GM12878 (cell line): ENCODE measurements around the gene CDKN2B-AS1.

ENCODE experiments used
- CREB1 ChIP-seq: IDR thresholded peaks from 2 replicates; pipeline ENCODE4 v1.6.1; 2012; ENCODE audit warnings: low read depth, mild to moderate bottlenecking, inconsistent platforms
- E2F4 ChIP-seq: IDR thresholded peaks from 2 replicates; pipeline ENCODE4 v1.6.1; 2012; ENCODE audit warnings: low read depth, low read length, improper control_type of control experiment
- ESRRA ChIP-seq: IDR thresholded peaks from 2 replicates; pipeline ENCODE4 v1.6.1; 2012; ENCODE audit warnings: mild to moderate bottlenecking, low read length, improper control_type of control experiment
- MXI1 ChIP-seq: fragments of 150-350 bp; IDR thresholded peaks from 2 replicates; pipeline ENCODE4 v1.6.1; 2011; ENCODE audit warnings: low read depth, mild to moderate bottlenecking, inconsistent platforms, low read length, improper control_type of control experiment
- NR2C2 ChIP-seq: IDR thresholded peaks from 2 replicates; pipeline ENCODE4 v1.6.1; 2011; ENCODE audit warnings: borderline replicate concordance, low read depth; ENCODE audit not compliant: control insufficient read depth, insufficient read length
- PAX8 ChIP-seq: fragments of 450-650 bp; IDR thresholded peaks from 2 replicates; pipeline ENCODE4 v1.6.1; 2017; ENCODE audit warnings: mild to moderate bottlenecking, moderate library complexity
- POLR2A ChIP-seq: IDR thresholded peaks from 2 replicates; pipeline ENCODE4 v1.6.1; 2011; ENCODE audit warnings: low read depth, mild to moderate bottlenecking, low read length
- USF2 ChIP-seq: IDR thresholded peaks from 2 replicates; pipeline ENCODE4 v1.6.1; 2011; ENCODE audit warnings: low read depth, low read length, improper control_type of control experiment, borderline replicate concordance
- TF ChIP-seq, protein P1 (sequence below), 3 experiments: IDR thresholded peaks in 2 of 3; conservative IDR thresholded peaks in 1 of 3; 2 replicates each; pipeline ENCODE4 v1.5.1; 2011; ENCODE audit warnings: low read depth in 3 of 3, low read length in 3 of 3, mild to moderate bottlenecking in 3 of 3, control low read depth in 2 of 3, moderate library complexity in 2 of 3, inconsistent platforms in 1 of 3, mixed read lengths in 1 of 3; ENCODE audit not compliant: control insufficient read depth in 2 of 3, insufficient read depth in 1 of 3; ENCODE audit errors: extremely low read depth in 1 of 3
- TF ChIP-seq, protein P2 (sequence below): IDR thresholded peaks from 2 replicates; pipeline ENCODE4 v1.6.1; 2012; ENCODE audit warnings: low read depth, low read length, improper control_type of control experiment
- TF ChIP-seq, protein P3 (sequence below): fragments of 450-650 bp; IDR thresholded peaks from 2 replicates; pipeline ENCODE4 v1.6.1; 2017; ENCODE audit warnings: mild to moderate bottlenecking
- TF ChIP-seq, protein P4 (sequence below): fragments of 450-650 bp; IDR thresholded peaks from 2 replicates; pipeline ENCODE4 v1.6.1; 2016; ENCODE audit warnings: mild to moderate bottlenecking

DNA sequence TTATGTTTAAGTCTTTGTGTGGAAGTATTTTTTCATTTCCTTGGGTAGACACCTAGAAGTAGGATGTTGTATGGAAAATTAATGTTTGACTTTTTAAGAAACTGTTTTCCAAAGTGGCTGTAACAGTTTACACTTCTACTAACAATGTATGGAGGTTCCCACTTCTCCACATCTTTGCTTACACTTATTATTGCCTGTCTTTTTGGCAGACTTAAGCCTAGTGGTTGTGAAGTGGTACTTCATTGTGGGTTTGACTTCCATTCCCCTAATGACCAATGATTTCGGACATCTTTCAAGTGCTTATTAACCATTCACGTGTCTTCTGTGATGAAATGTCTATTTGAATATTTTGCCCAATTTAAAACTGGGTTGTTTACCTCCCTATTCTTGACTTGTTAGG is 106.0 kb downstream of the CDKN2B-AS1 start:
- TF ChIP-seq, protein P1, sequence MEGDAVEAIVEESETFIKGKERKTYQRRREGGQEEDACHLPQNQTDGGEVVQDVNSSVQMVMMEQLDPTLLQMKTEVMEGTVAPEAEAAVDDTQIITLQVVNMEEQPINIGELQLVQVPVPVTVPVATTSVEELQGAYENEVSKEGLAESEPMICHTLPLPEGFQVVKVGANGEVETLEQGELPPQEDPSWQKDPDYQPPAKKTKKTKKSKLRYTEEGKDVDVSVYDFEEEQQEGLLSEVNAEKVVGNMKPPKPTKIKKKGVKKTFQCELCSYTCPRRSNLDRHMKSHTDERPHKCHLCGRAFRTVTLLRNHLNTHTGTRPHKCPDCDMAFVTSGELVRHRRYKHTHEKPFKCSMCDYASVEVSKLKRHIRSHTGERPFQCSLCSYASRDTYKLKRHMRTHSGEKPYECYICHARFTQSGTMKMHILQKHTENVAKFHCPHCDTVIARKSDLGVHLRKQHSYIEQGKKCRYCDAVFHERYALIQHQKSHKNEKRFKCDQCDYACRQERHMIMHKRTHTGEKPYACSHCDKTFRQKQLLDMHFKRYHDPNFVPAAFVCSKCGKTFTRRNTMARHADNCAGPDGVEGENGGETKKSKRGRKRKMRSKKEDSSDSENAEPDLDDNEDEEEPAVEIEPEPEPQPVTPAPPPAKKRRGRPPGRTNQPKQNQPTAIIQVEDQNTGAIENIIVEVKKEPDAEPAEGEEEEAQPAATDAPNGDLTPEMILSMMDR (IDR thresholded peaks at IDR 0.05 in 2 of 3, conservative IDR thresholded peaks at IDR 0.05 in 1 of 3; ENCODE audit: control insufficient read depth in 2 of 3, extremely low read depth in 1 of 3, insufficient read depth in 1 of 3, low read depth in 3 of 3, low read length in 3 of 3) = peak in 2 of 3 experiments; percentile 30 to 35; a peak in 2 of 6 replicates
- no peak for TF ChIP-seq CREB1
- TF ChIP-seq POLR2A = no peak
- TF ChIP-seq, protein P2, sequence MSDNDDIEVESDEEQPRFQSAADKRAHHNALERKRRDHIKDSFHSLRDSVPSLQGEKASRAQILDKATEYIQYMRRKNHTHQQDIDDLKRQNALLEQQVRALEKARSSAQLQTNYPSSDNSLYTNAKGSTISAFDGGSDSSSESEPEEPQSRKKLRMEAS = no peak
- TF ChIP-seq NR2C2 = no peak
- TF ChIP-seq, protein P3, sequence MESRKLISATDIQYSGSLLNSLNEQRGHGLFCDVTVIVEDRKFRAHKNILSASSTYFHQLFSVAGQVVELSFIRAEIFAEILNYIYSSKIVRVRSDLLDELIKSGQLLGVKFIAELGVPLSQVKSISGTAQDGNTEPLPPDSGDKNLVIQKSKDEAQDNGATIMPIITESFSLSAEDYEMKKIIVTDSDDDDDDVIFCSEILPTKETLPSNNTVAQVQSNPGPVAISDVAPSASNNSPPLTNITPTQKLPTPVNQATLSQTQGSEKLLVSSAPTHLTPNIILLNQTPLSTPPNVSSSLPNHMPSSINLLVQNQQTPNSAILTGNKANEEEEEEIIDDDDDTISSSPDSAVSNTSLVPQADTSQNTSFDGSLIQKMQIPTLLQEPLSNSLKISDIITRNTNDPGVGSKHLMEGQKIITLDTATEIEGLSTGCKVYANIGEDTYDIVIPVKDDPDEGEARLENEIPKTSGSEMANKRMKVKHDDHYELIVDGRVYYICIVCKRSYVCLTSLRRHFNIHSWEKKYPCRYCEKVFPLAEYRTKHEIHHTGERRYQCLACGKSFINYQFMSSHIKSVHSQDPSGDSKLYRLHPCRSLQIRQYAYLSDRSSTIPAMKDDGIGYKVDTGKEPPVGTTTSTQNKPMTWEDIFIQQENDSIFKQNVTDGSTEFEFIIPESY = no peak
- TF ChIP-seq, protein P4, sequence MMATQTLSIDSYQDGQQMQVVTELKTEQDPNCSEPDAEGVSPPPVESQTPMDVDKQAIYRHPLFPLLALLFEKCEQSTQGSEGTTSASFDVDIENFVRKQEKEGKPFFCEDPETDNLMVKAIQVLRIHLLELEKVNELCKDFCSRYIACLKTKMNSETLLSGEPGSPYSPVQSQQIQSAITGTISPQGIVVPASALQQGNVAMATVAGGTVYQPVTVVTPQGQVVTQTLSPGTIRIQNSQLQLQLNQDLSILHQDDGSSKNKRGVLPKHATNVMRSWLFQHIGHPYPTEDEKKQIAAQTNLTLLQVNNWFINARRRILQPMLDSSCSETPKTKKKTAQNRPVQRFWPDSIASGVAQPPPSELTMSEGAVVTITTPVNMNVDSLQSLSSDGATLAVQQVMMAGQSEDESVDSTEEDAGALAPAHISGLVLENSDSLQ = no peak
- TF ChIP-seq PAX8 = no peak
- TF ChIP-seq E2F4 = no peak
- no peak for TF ChIP-seq USF2
- no peak for TF ChIP-seq ESRRA
- no peak for TF ChIP-seq MXI1
